Hepatocyte (in vitro differentiated cells): Measurements from ENCODE around the gene ENTPD2. TPM values are rescaled to one million over a fixed set of nuclear protein-coding genes. Genes with fewer than 3 reads are reported as not detected.

ENCODE experiments used
- DNase-seq: peaks from one replicate; pipeline ENCODE4 v3.0.0-alpha.2; 2016; ENCODE audit warnings: low spot score
- H2AFZ ChIP-seq: fragments of 200-600 bp; sonication (generic); 2 replicates; pipeline ENCODE4 v1.6.0; 2016; ENCODE audit warnings: antibody characterized with exemption, mild to moderate bottlenecking
- H3K27ac ChIP-seq: fragments of 200-600 bp; sonication (generic); 2 replicates; pipeline ENCODE4 v1.5.1; 2016; ENCODE audit warnings: mild to moderate bottlenecking
- H3K27me3 ChIP-seq: fragments of 200-600 bp; sonication (generic); 2 replicates; pipeline ENCODE4 v1.6.1; 2016
- H3K36me3 ChIP-seq: fragments of 200-600 bp; sonication (generic); replicated peaks from 2 replicates; pipeline ENCODE4 v1.5.1; 2016; ENCODE audit warnings: low read depth; ENCODE audit not compliant: insufficient read depth
- H3K4me1 ChIP-seq: fragments of 200-600 bp; sonication (generic); 2 replicates; pipeline ENCODE4 v1.5.1; 2016; ENCODE audit warnings: mild to moderate bottlenecking, moderate library complexity; ENCODE audit not compliant: insufficient read depth
- H3K4me2 ChIP-seq: fragments of 200-600 bp; sonication (generic); 2 replicates; pipeline ENCODE4 v1.6.0; 2016
- H3K4me3 ChIP-seq: fragments of 200-600 bp; sonication (generic); 2 replicates; pipeline ENCODE4 v1.5.1; 2016; ENCODE audit warnings: mild to moderate bottlenecking
- H3K79me2 ChIP-seq: fragments of 200-600 bp; sonication (generic); 2 replicates; pipeline ENCODE4 v1.6.0; 2017; ENCODE audit warnings: mild to moderate bottlenecking
- H3K9me2 ChIP-seq: fragments of 200-600 bp; sonication (generic); replicated peaks from 2 replicates; pipeline ENCODE4 v1.6.0; 2017; ENCODE audit warnings: mild to moderate bottlenecking; ENCODE audit not compliant: insufficient read depth
- H3K9me3 ChIP-seq: fragments of 200-600 bp; sonication (generic); 2 replicates; pipeline ENCODE4 v1.5.1; 2016; ENCODE audit warnings: low read depth, mild to moderate bottlenecking
- H4K20me1 ChIP-seq: fragments of 200-600 bp; sonication (generic); 2 replicates; pipeline ENCODE4 v1.6.0; 2016; ENCODE audit warnings: mild to moderate bottlenecking; ENCODE audit not compliant: insufficient read depth, poor library complexity, severe bottlenecking
- CTCF ChIP-seq: fragments of 200-600 bp; sonication (generic); IDR thresholded peaks from 2 replicates; pipeline ENCODE4 v1.5.1; 2016; ENCODE audit warnings: antibody characterized with exemption, mild to moderate bottlenecking; ENCODE audit not compliant: poor library complexity
- EZH2 ChIP-seq: fragments of 200-600 bp; sonication (generic); IDR thresholded peaks from 2 replicates; pipeline ENCODE4 v1.6.1; 2016; ENCODE audit warnings: antibody characterized with exemption, mild to moderate bottlenecking, borderline replicate concordance
- EZH2phosphoT487 ChIP-seq: fragments of 200-600 bp; sonication (generic); IDR thresholded peaks from one replicate; pipeline ENCODE4 v1.6.1; 2018; ENCODE audit warnings: antibody characterized with exemption, mild to moderate bottlenecking, low read depth, moderate library complexity; ENCODE audit not compliant: unreplicated experiment, severe bottlenecking
- WGBS: methylation state at CpG from one replicate; pipeline ENCODE4 v1.1.6; 2016; ENCODE audit warnings: low lambda C conversion rate; ENCODE audit errors: missing lambda C conversion rate; 5-methylcytosine and 5-hydroxymethylcytosine counted together
- polyA plus RNA-seq: library from polyadenylated mRNA; unstranded; fragments of >200 nt; fragmentation: Nextera tagmentation; extraction: Ambion mirVana; gene quantifications from 2 replicates; pipeline ENCODE4 v1.2.1, GENCODE V29; 2016
- total RNA-seq: library from RNA; depleted of rRNA; stranded (reverse); fragments of >200 nt; gene quantifications from 2 replicates; pipeline ENCODE4 v1.2.3, GENCODE V29; 2014

Gene ENTPD2
- total and polyA plus RNA-seq, 2 experiments from 2014 or later = 1.1 to 1.8 TPM

- no peak for DNase-seq
- H3K4me1 ChIP-seq = no peaks in the 10 kb centered on the region
- TF ChIP-seq CTCF = no peak
- TF ChIP-seq EZH2 = no peak
- no peak for TF ChIP-seq EZH2phosphoT487
- WGBS = 94% methylated on average over 35 of the region's 49 CpGs
- H2AFZ ChIP-seq = no peak overlapping the region
- H3K36me3 ChIP-seq = no peaks in the 10 kb centered on the region
- H3K9me2 ChIP-seq = no peaks in the 10 kb centered on the region
- no peaks in the 10 kb centered on the region for H3K9me3 ChIP-seq
- no peaks in the 10 kb centered on the region for H4K20me1 ChIP-seq
- no peak overlapping the region for H3K4me3 ChIP-seq
- no peak overlapping the region for H3K4me2 ChIP-seq
- H3K79me2 ChIP-seq = no peaks in the 10 kb centered on the region
- H3K27me3 ChIP-seq = no peaks in the 10 kb centered on the region
- H3K27ac ChIP-seq = no peak overlapping the region
Measured at GRCh38 chr9:137009938-137010732, 43.7 kb downstream of the ENTPD2 start.

GRCh38 chr9:137009217-137009616, 44.6 kb downstream of the ENTPD2 start:
- H3K4me1 ChIP-seq = no peaks in the 10 kb centered on the region
- no peak overlapping the region for H2AFZ ChIP-seq
- H3K27me3 ChIP-seq = no peaks in the 10 kb centered on the region
- TF ChIP-seq EZH2phosphoT487 = no peak
- no peak for TF ChIP-seq EZH2
- no peak for TF ChIP-seq CTCF
- H3K36me3 ChIP-seq = no peaks in the 10 kb centered on the region
- 97% methylated on average over 12 of the region's 18 CpGs for WGBS
- no peaks in the 10 kb centered on the region for H4K20me1 ChIP-seq
- no peaks in the 10 kb centered on the region for H3K9me3 ChIP-seq
- no peaks in the 10 kb centered on the region for H3K9me2 ChIP-seq
- H3K4me2 ChIP-seq = no peak overlapping the region
- no peaks in the 10 kb centered on the region for H3K79me2 ChIP-seq
- H3K27ac ChIP-seq = no peak overlapping the region
- no peak overlapping the region for H3K4me3 ChIP-seq
- DNase-seq = no peak

DNA sequence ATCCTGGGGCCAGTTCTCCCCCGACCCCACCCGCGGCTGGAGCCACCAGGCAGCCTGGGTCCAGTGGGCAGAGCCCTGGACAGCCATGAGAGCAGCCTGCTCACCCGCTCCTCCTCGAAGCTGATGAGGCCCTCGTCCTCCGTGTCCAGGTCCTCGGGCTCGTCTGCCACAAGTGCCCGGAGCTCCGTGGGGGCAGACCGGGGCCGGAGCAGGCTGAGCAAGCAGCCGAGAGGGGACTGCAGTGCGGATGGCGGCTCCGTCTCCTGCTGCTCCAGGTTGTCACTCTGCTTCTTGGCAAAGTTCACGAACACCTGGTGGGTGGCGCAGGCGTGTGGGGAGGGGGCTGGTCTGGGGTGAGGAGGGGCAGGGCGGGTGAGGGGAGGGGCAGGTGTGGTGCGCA, 45.5 kb downstream of the ENTPD2 start:
- DNase-seq = no peak
- no peaks in the 10 kb centered on the region for H3K79me2 ChIP-seq
- no peak overlapping the region for H3K4me3 ChIP-seq
- 89% methylated on average over 20 of the region's 22 CpGs for WGBS
- no peak overlapping the region for H2AFZ ChIP-seq
- TF ChIP-seq CTCF (no peak), EZH2 (no peak), EZH2phosphoT487 (no peak)
- no peaks in the 10 kb centered on the region for H3K27me3 ChIP-seq
- no peak overlapping the region for H3K27ac ChIP-seq
- no peaks in the 10 kb centered on the region for H3K9me3 ChIP-seq
- no peaks in the 10 kb centered on the region for H3K4me1 ChIP-seq
- no peaks in the 10 kb centered on the region for H4K20me1 ChIP-seq
- no peak overlapping the region for H3K4me2 ChIP-seq
- H3K9me2 ChIP-seq = no peaks in the 10 kb centered on the region
- no peaks in the 10 kb centered on the region for H3K36me3 ChIP-seq
